Measurements from ENCODE around the gene MEGF8. TPM values are rescaled to one million over a fixed set of nuclear protein-coding genes. Genes with fewer than 3 reads are reported as not detected.

Gene MEGF8
- total and polyA plus RNA-seq, 2 of the 8 experiments (the other 6 are each of a cell fraction or from before 2014, with no cell fraction given), result 13.0 to 23.7 TPM

GRCh38 chr19:42284066-42284501 lies 41.4 kb upstream of the MEGF8 start:
- no peak overlapping the region for H3K23ac ChIP-seq (ENCODE audit: insufficient read length)
- peaks cover 9 to 42% (median 29%) of the 10 kb centered on the region in 4 experiments for H3K4me1 ChIP-seq (replicated peaks in 1 of 4; ENCODE audit: control insufficient read depth in 3 of 4, insufficient read depth in 4 of 4, low read length in 3 of 4)
- CTCF ChIA-PET (ENCODE audit: partially characterized antibody), result interaction anchor here (1.2 to 6.6 kb wide), 3 partner anchors 9 to 41 kb away, joined by 3 to 41 read pairs (median 3); no protein-coding TSS in a partner anchor
- peak overlapping the region; percentile 34 to 97; a peak in 2 of 4 replicates for H3K4me2 ChIP-seq (ENCODE audit: insufficient read depth in 1 of 2, low read depth in 2 of 2, low read length in 2 of 2)
- peaks cover 30% of the 10 kb centered on the region for H3K23me2 ChIP-seq (ENCODE audit: low read depth, low read length)
- H2BK120ac ChIP-seq (replicated peaks; ENCODE audit: low read depth, low read length), result no peak overlapping the region
- no peak overlapping the region for H4K5ac ChIP-seq (ENCODE audit: insufficient read length, low read depth, low read length)
- H2AK5ac ChIP-seq (ENCODE audit: low read depth, low read length), result no peak overlapping the region
- FAIRE-seq (no peak), DNase-seq (ENCODE audit: low read depth in 1 of 2, low spot score in 2 of 2) (no peak)
- no CpG with 5 or more reads among the region's 76 CpGs for WGBS, 2 experiments (ENCODE audit: extremely low coverage in 1 of 2, insufficient coverage in 1 of 2, insufficient read length in 1 of 2, insufficient replicate concordance in 2 of 2, low coverage in 1 of 2, low lambda C conversion rate in 2 of 2, missing lambda C conversion rate in 1 of 2)
- H3K14ac ChIP-seq (ENCODE audit: insufficient read length), result no peak overlapping the region
- peak overlapping the region; percentile 29 to 57 (median 41); a peak in 4 of 8 replicates for H3K4me3 ChIP-seq (ENCODE audit: extremely low read depth in 1 of 4, insufficient read depth in 2 of 4, low read depth in 3 of 4, low read length in 4 of 4)
- no peak overlapping the region for H3K18ac ChIP-seq (ENCODE audit: extremely low read depth, low read length)
- H4K8ac ChIP-seq (ENCODE audit: extremely low read depth, insufficient read depth, low read length), result no peak overlapping the region
- H3K27me3 ChIP-seq (replicated peaks in 1 of 4; ENCODE audit: control insufficient read depth in 3 of 4, extremely low read depth in 1 of 4, insufficient read depth in 3 of 4, low read length in 3 of 4), result no peaks in the 10 kb centered on the region
- H3K56ac ChIP-seq (replicated peaks; ENCODE audit: insufficient read length, low read depth, low read length), result no peak overlapping the region
- H3K9me3 ChIP-seq (ENCODE audit: insufficient read depth in 2 of 2, low read depth in 1 of 2, low read length in 1 of 2), result no peaks in the 10 kb centered on the region
- H2BK12ac ChIP-seq (ENCODE audit: low read depth, low read length), result no peak overlapping the region
- H2AFZ ChIP-seq (ENCODE audit: low read length), result no peak overlapping the region
- H3K9ac ChIP-seq (replicated peaks in 1 of 4; ENCODE audit: extremely low read depth in 1 of 4, low read depth in 3 of 4, low read length in 3 of 4), result peak overlapping the region in 2 of 4 experiments; percentile 25 to 41; a peak in 2 of 7 replicates
- no peak overlapping the region for H2BK15ac ChIP-seq (ENCODE audit: low read length)
- H3K4ac ChIP-seq (replicated peaks; ENCODE audit: insufficient read length, low read depth, low read length), result no peak overlapping the region
- H2BK20ac ChIP-seq (ENCODE audit: low read length), result no peak overlapping the region
- H3K27ac ChIP-seq (ENCODE audit: low read depth, low read length), result no peak overlapping the region; the same call in 1 of the 2 replicates
- H4K91ac ChIP-seq (replicated peaks; ENCODE audit: insufficient read length, low read length), result no peak overlapping the region
- H3K79me2 ChIP-seq (ENCODE audit: control insufficient read depth in 1 of 2, insufficient read depth in 2 of 2, low read length in 2 of 2), result peaks cover 0 to 22% of the 10 kb centered on the region in 2 experiments; a peak in 2 of 4 replicates
- peak; percentile 26 for TF ChIP-seq KDM4A (IDR thresholded peaks at IDR 0.05; ENCODE audit: low read depth, low read length, severe bottlenecking)
- TF ChIP-seq SP2 (IDR thresholded peaks at IDR 0.05; ENCODE audit: low read length), result no peak
- peak; percentile 10; the same call in 1 of the 2 replicates for TF ChIP-seq NRF1 (IDR thresholded peaks at IDR 0.05; ENCODE audit: low read depth, low read length)
- TF ChIP-seq SP4 (IDR thresholded peaks at IDR 0.05; ENCODE audit: low read length), result no peak
- no peak for TF ChIP-seq SAP30 (IDR thresholded peaks at IDR 0.05; ENCODE audit: insufficient read depth, insufficient replicate concordance, low read length)
- peak; percentile 39 for TF ChIP-seq PHF8 (conservative IDR thresholded peaks at IDR 0.05; ENCODE audit: low read depth, low read length)
- no peak for TF ChIP-seq FOSL1 (IDR thresholded peaks at IDR 0.05; ENCODE audit: insufficient read depth, low read depth, low read length)
- no peak for TF ChIP-seq CBX5 (IDR thresholded peaks at IDR 0.05; ENCODE audit: low read depth, low read length)
- TF ChIP-seq TAF1 (IDR thresholded peaks at IDR 0.05; ENCODE audit: low read depth, low read length), result no peak
- TF ChIP-seq USF2 (IDR thresholded peaks at IDR 0.05; ENCODE audit: low read length), result no peak
- no peak for TF ChIP-seq JUN (IDR thresholded peaks at IDR 0.05; ENCODE audit: low read depth, low read length)
- no peak for TF ChIP-seq CEBPB (IDR thresholded peaks at IDR 0.05; ENCODE audit: low read depth, low read length)
- no peak for TF ChIP-seq GABPA (IDR thresholded peaks at IDR 0.05; ENCODE audit: borderline replicate concordance, insufficient read depth, low read length)
- H2BK5ac ChIP-seq (ENCODE audit: low read depth, low read length), result no peak overlapping the region
- peaks cover 21% of the 10 kb centered on the region for H3K79me1 ChIP-seq (ENCODE audit: low read depth, low read length)
- H4K20me1 ChIP-seq (replicated peaks in 1 of 2; ENCODE audit: control insufficient read depth in 1 of 2, insufficient read depth in 2 of 2, low read length in 2 of 2), result peaks cover 3 to 16% of the 10 kb centered on the region in 2 experiments
- H3K36me3 ChIP-seq (ENCODE audit: control insufficient read depth in 2 of 4, insufficient read depth in 4 of 4, low read length in 3 of 4), result peaks cover 9 to 21% (median 18%) of the 10 kb centered on the region in 4 experiments; a peak in 7 of 8 replicates
- POLR2A ChIA-PET (ENCODE audit: partially characterized antibody), result interaction anchor here (1.0 to 4.3 kb wide), 3 partner anchors 11 to 34 kb away, joined by 3 to 20 read pairs (median 4); no protein-coding TSS in a partner anchor
